Mesenchymal stem cell (in vitro differentiated cells and primary cell): ENCODE results near the gene HIPK3.

Experiments used
- DNase-seq: peaks from one replicate; pipeline ENCODE4 v3.0.0-alpha.2; 2013
- H2AFZ ChIP-seq: one replicate; pipeline ENCODE4 v1.6.1; 2013; ENCODE audit warnings: low read depth, mild to moderate bottlenecking, control low read depth, inconsistent platforms, low read length, moderate library complexity
- H2AK5ac ChIP-seq: 2 replicates; pipeline ENCODE4 v1.6.1; 2013; ENCODE audit warnings: low read length, moderate library complexity, mild to moderate bottlenecking, inconsistent platforms; ENCODE audit not compliant: severe bottlenecking
- H2BK120ac ChIP-seq: one replicate; pipeline ENCODE4 v1.6.1; 2013; ENCODE audit warnings: low read depth, mild to moderate bottlenecking, inconsistent platforms, low read length, moderate library complexity
- H2BK12ac ChIP-seq, 2 experiments: one replicate each; pipeline ENCODE4 v1.6.1; 2013; ENCODE audit warnings: inconsistent platforms in 2 of 2, low read length in 2 of 2, mild to moderate bottlenecking in 2 of 2, moderate library complexity in 2 of 2, control low read depth in 1 of 2
- H2BK15ac ChIP-seq: one replicate; pipeline ENCODE4 v1.6.1; 2013; ENCODE audit warnings: mild to moderate bottlenecking, low read depth, inconsistent platforms; ENCODE audit not compliant: poor library complexity, severe bottlenecking
- H2BK5ac ChIP-seq: 2 replicates; pipeline ENCODE4 v1.6.1; 2013; ENCODE audit warnings: low read depth, mild to moderate bottlenecking, low read length, control low read depth, inconsistent platforms; ENCODE audit not compliant: poor library complexity, severe bottlenecking
- H3K14ac ChIP-seq, 2 experiments: one replicate each; pipeline ENCODE4 v1.6.1; 2013; ENCODE audit warnings: inconsistent platforms in 2 of 2, low read length in 2 of 2, control low read depth in 1 of 2, mild to moderate bottlenecking in 1 of 2, moderate library complexity in 1 of 2
- H3K18ac ChIP-seq, 2 experiments: one replicate each; pipeline ENCODE4 v1.6.1; 2013; ENCODE audit warnings: inconsistent platforms in 2 of 2, low read length in 2 of 2, control low read depth in 1 of 2, low read depth in 1 of 2, mild to moderate bottlenecking in 1 of 2
- H3K23ac ChIP-seq, 2 experiments: one replicate each; pipeline ENCODE4 v1.6.1; 2013; ENCODE audit warnings: inconsistent platforms in 2 of 2, low read length in 2 of 2, mild to moderate bottlenecking in 2 of 2, moderate library complexity in 2 of 2, control low read depth in 1 of 2
- H3K27ac ChIP-seq: 2 replicates; pipeline ENCODE4 v1.5.1; 2013; ENCODE audit warnings: mild to moderate bottlenecking, moderate library complexity, low read length, control low read depth, inconsistent platforms; ENCODE audit not compliant: poor library complexity, severe bottlenecking
- H3K27me3 ChIP-seq, 2 experiments: 2 replicates each; pipeline versions ENCODE4 v1.6.1 to v1.7.0; 2013; ENCODE audit warnings: low read length in 2 of 2, mild to moderate bottlenecking in 2 of 2, moderate library complexity in 2 of 2, control low read depth in 1 of 2, inconsistent platforms in 1 of 2; ENCODE audit not compliant: control insufficient read depth in 1 of 2, insufficient read depth in 1 of 2
- H3K36me3 ChIP-seq, 2 experiments: 2 replicates each; pipeline versions ENCODE4 v1.6.1 to v1.7.0; 2013; ENCODE audit warnings: low read length in 2 of 2, control low read depth in 1 of 2, inconsistent platforms in 1 of 2, low read depth in 1 of 2, mild to moderate bottlenecking in 1 of 2; ENCODE audit not compliant: insufficient read depth in 2 of 2, control insufficient read depth in 1 of 2
- H3K4ac ChIP-seq, 2 experiments: one replicate each; pipeline ENCODE4 v1.6.1; 2013; ENCODE audit warnings: inconsistent platforms in 2 of 2, low read length in 2 of 2, mild to moderate bottlenecking in 2 of 2, moderate library complexity in 2 of 2, control low read depth in 1 of 2, low read depth in 1 of 2
- H3K4me1 ChIP-seq: 2 replicates; pipeline ENCODE4 v1.6.1; 2013; ENCODE audit warnings: low read depth, low read length, control low read depth; ENCODE audit not compliant: control insufficient read depth, insufficient read depth
- H3K4me2 ChIP-seq: 2 replicates; pipeline ENCODE4 v1.6.1; 2013; ENCODE audit warnings: low read length, mild to moderate bottlenecking, inconsistent platforms; ENCODE audit not compliant: poor library complexity, severe bottlenecking
- H3K4me3 ChIP-seq, 2 experiments: 2 replicates each; pipeline versions ENCODE4 v1.5.1 to v1.7.0; 2013; ENCODE audit warnings: low read length in 2 of 2, mild to moderate bottlenecking in 2 of 2, control low read depth in 1 of 2, low read depth in 1 of 2; ENCODE audit not compliant: insufficient read depth in 1 of 2
- H3K79me1 ChIP-seq: replicated peaks from 2 replicates; pipeline ENCODE4 v1.6.1; 2013; ENCODE audit warnings: mild to moderate bottlenecking, control low read depth, low read length, inconsistent platforms; ENCODE audit not compliant: poor library complexity, severe bottlenecking
- H3K9ac ChIP-seq: 2 replicates; pipeline ENCODE4 v1.7.0; 2013; ENCODE audit warnings: mild to moderate bottlenecking, low read length, moderate library complexity
- H3K9me3 ChIP-seq: 2 replicates; pipeline ENCODE4 v1.7.0; 2013; ENCODE audit warnings: mild to moderate bottlenecking, low read length; ENCODE audit not compliant: control insufficient read depth
- H4K8ac ChIP-seq: one replicate; pipeline ENCODE4 v1.6.1; 2013; ENCODE audit warnings: inconsistent platforms, mild to moderate bottlenecking, low read length, moderate library complexity
- H4K91ac ChIP-seq: one replicate; pipeline ENCODE4 v1.6.1; 2013; ENCODE audit warnings: mild to moderate bottlenecking, low read length, inconsistent platforms
- WGBS: methylation state at CpG from one replicate; pipeline ENCODE4 v1.1.7; 2013; ENCODE audit warnings: mixed read lengths; 5-methylcytosine and 5-hydroxymethylcytosine counted together

Gene HIPK3

DNA sequence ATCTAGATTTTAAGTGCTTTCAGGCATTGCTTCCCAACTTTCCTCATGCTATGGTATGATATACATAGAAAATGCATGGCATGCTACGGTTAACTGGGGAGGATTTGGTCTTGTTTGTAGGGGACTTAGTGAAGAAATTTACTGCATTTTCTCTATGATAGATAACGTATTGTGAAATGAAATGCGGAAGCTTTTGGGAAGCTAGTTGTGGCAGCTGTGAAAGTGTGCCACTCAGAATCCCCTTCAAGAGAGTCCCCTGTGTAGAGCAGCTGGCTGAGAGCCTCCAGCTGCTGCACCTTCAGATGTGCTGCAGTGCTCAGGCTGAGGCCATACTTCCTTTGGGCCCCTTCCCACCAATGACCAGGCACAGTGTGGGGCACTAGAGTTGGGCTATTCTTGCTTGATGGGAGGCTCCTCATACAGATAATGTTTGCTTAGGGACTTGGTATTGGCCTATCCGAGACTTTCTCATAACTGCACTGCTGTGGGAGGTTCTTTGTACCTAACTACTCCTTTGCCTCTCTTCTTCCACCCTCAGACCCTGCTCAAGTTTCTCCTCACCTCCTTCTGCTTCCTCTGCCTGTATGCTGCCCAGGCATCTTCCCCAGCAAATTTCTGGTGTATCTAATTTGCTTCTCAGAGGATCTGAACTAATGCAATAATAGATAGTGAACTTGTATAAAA, 67.3 kb downstream of the HIPK3 start:
- Histone ChIP-seq H2BK12ac (no peak overlapping the region), H3K27ac (no peak overlapping the region), H3K14ac (no peak overlapping the region), H3K18ac (peak overlapping the region in 1 of 2 experiments; percentile 14), H3K27me3 (no peaks in the 10 kb centered on the region), H2AK5ac (no peak overlapping the region), H2BK15ac (no peak overlapping the region), H3K4me3 (no peak overlapping the region), H3K23ac (no peak overlapping the region), H2BK5ac (no peak overlapping the region), H3K4me2 (no peak overlapping the region), H4K8ac (no peak overlapping the region), H3K36me3 (peaks cover 0 to 6% of the 10 kb centered on the region in 2 experiments), H4K91ac (peak overlapping the region; percentile 11), H3K9me3 (no peaks in the 10 kb centered on the region), H3K9ac (no peak overlapping the region), H3K4ac (no peak overlapping the region), H2BK120ac (no peak overlapping the region), H3K79me1 (peaks cover 11% of the 10 kb centered on the region), H2AFZ (no peak overlapping the region), H3K4me1 (peaks cover 2% of the 10 kb centered on the region)
- WGBS, result 89% methylated on average over 4 of the region's 4 CpGs
- DNase-seq, result no peak

DNA sequence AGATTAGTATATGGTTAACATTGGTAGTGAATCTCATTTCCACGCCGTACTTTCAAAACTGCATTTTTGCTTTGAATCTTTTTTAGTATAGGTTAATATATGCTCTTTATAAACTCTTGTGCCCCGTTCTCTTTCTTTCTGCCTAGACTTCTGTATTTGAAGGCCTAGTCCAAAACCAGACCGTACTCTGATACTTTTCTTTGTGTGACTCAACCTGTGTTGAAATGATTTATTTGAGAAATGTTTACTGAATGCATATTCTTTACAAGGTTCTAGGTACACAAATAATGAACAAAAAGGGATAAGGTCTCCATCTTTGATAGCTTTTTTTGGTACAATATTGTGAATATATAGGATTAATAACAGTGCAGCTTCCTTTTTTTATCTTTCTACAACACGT, 68.3 kb downstream of the HIPK3 start:
- no peak overlapping the region for H4K8ac ChIP-seq
- H3K36me3 ChIP-seq, result peaks cover 0 to 10% of the 10 kb centered on the region in 2 experiments
- H2BK15ac ChIP-seq, result no peak overlapping the region
- no peak overlapping the region for H3K14ac ChIP-seq
- no peak overlapping the region for H2BK120ac ChIP-seq
- H3K23ac ChIP-seq, result no peak overlapping the region
- H3K9me3 ChIP-seq, result no peaks in the 10 kb centered on the region
- no peak overlapping the region for H2BK5ac ChIP-seq
- WGBS, result no CpG with 5 or more reads among the region's 5 CpGs
- no peak overlapping the region for H3K27ac ChIP-seq
- no peak overlapping the region for H3K9ac ChIP-seq
- no peak overlapping the region for H2AK5ac ChIP-seq
- H3K4me1 ChIP-seq, result peaks cover 2% of the 10 kb centered on the region
- H3K4me2 ChIP-seq, result no peak overlapping the region
- H3K27me3 ChIP-seq, result no peaks in the 10 kb centered on the region
- H4K91ac ChIP-seq, result no peak overlapping the region
- no peak overlapping the region for H2AFZ ChIP-seq
- DNase-seq, result no peak
- H2BK12ac ChIP-seq, result no peak overlapping the region
- peaks cover 12% of the 10 kb centered on the region for H3K79me1 ChIP-seq
- H3K4me3 ChIP-seq, result no peak overlapping the region
- no peak overlapping the region for H3K4ac ChIP-seq
- H3K18ac ChIP-seq, result no peak overlapping the region

DNA sequence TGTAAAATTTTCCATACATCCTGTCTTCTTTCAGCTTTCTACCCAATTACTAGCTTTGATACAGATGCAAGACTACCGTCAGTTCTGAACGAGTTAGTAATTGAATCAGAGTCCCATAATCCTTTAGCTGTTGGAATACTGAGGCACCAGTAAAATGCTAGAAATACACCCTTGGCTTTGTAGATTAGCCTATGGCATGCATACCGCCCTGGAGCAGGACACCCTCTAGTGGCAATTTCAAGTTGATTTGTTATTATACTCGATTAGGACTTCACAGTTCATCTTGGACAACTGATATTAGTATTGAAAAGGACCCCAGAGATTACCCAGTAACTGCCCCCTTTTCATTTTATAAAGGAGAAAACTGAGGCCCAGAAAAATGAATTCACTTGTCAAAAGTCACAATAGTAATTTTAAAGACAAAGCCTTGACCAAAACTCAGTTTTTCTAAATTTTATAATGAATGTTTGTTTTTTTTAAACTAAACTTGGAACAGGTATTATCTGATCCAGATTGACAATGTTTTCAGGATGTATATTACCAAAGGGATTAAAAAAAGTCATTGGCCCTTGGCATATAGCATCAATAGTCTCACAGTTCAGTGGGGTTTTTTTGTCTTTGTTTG, 72.6 kb downstream of the HIPK3 start:
- no peak overlapping the region for H2AFZ ChIP-seq
- WGBS, result 53% methylated on average over 4 of the region's 4 CpGs
- H3K14ac ChIP-seq, result no peak overlapping the region
- no peaks in the 10 kb centered on the region for H3K9me3 ChIP-seq
- H3K27ac ChIP-seq, result no peak overlapping the region
- H3K79me1 ChIP-seq, result peaks cover 21% of the 10 kb centered on the region
- no peak overlapping the region for H2AK5ac ChIP-seq
- H3K9ac ChIP-seq, result peak overlapping the region; percentile 10
- no peak overlapping the region for H3K18ac ChIP-seq
- H3K4me3 ChIP-seq, result no peak overlapping the region
- H2BK12ac ChIP-seq, result no peak overlapping the region
- no peaks in the 10 kb centered on the region for H3K27me3 ChIP-seq
- H3K36me3 ChIP-seq, result peaks cover 0 to 43% of the 10 kb centered on the region in 2 experiments
- no peak overlapping the region for H3K4me2 ChIP-seq
- no peaks in the 10 kb centered on the region for H3K4me1 ChIP-seq
- H2BK15ac ChIP-seq, result no peak overlapping the region
- no peak overlapping the region for H3K23ac ChIP-seq
- DNase-seq, result peak; percentile 70
- H2BK5ac ChIP-seq, result no peak overlapping the region
- no peak overlapping the region for H4K8ac ChIP-seq
- H2BK120ac ChIP-seq, result no peak overlapping the region
- H3K4ac ChIP-seq, result no peak overlapping the region
- H4K91ac ChIP-seq, result no peak overlapping the region

DNA sequence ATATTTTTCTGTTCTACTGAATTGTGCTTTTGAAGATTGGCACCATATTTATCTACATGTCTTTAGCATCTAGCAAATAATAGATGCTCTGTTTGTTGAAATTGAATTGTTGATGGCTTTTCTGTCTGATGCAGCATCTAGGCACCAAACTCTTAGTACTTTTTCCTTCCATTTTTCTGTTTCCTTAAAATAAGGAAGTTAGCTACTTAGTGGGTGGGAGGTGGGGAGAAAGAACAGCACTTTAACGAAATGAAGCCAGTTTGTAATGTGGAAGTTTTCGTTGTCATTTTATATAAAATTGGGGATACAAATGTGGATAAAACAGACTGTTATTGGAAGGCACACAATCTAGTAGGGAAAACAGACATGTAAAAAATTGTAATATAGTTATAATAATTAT, 76.6 kb downstream of the HIPK3 start:
- Histone ChIP-seq H3K4me2 (no peak overlapping the region), H2BK15ac (no peak overlapping the region), H3K9me3 (no peaks in the 10 kb centered on the region), H2AK5ac (no peak overlapping the region), H3K4me1 (no peaks in the 10 kb centered on the region), H3K4ac (no peak overlapping the region), H4K8ac (no peak overlapping the region), H3K4me3 (no peak overlapping the region), H4K91ac (no peak overlapping the region), H3K27me3 (no peaks in the 10 kb centered on the region), H3K18ac (no peak overlapping the region), H3K14ac (no peak overlapping the region), H3K9ac (no peak overlapping the region), H2BK12ac (no peak overlapping the region), H3K79me1 (peaks cover 30% of the 10 kb centered on the region), H2AFZ (no peak overlapping the region), H3K23ac (no peak overlapping the region), H3K27ac (no peak overlapping the region), H3K36me3 (peaks cover 0 to 48% of the 10 kb centered on the region in 2 experiments), H2BK120ac (no peak overlapping the region), H2BK5ac (no peak overlapping the region)
- WGBS, result 100% methylated on average over 2 of the region's 2 CpGs
- DNase-seq, result no peak
